Measurements from ENCODE around the gene ACSL1. TPM values are rescaled to one million over a fixed set of nuclear protein-coding genes. Genes with fewer than 3 reads are reported as not detected.

ACSL1 gene
- total and polyA plus RNA-seq, 2 experiments from 2014 or later, result 15.4 to 16.8 TPM

DNA sequence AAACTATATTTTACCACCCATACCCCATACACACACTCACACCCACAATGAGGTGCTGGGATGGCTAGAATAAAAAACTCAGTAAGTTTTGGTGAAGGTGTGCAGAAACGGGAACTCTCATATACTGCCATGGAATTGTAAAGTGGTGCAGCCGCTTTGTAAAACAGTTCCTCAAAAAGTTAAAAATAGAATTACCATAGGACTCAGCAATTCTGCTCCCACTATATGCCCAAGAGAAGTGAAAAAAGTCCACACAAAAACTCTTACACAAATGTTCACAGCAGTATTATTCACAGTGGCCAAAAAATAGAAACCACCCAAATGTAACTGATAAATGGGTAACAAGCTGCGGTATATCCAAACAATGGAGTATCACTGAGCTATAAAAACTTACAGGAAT, 98.3 kb downstream of the ACSL1 start:
- Histone ChIP-seq H2AFZ (peak overlapping the region; percentile 31; the same call in 1 of the 2 replicates), H4K20me1 (ENCODE audit: insufficient read depth) (no peaks in the 10 kb centered on the region), H3K27ac (no peak overlapping the region), H3K36me3 (ENCODE audit: low read depth) (no peaks in the 10 kb centered on the region), H3K79me2 (ENCODE audit: insufficient read depth) (peaks cover 6% of the 10 kb centered on the region; the same call in 1 of the 2 replicates), H3K9me3 (ENCODE audit: low read depth) (no peaks in the 10 kb centered on the region), H3K9me2 (ENCODE audit: insufficient read depth) (no peaks in the 10 kb centered on the region), H3F3A (ENCODE audit: insufficient read depth) (no peaks in the 10 kb centered on the region), H3K4me3 (no peak overlapping the region), H3K27me3 (replicated peaks; ENCODE audit: insufficient read depth) (no peaks in the 10 kb centered on the region), H3K4me2 (ENCODE audit: unreplicated experiment) (no peak overlapping the region), H3K9ac (no peak overlapping the region), H3K4me1 (ENCODE audit: insufficient read depth) (no peaks in the 10 kb centered on the region)
- 98% methylated on average over 3 of the region's 3 CpGs for WGBS, 2 experiments (ENCODE audit: low coverage in 1 of 2, low lambda C conversion rate in 2 of 2, missing lambda C conversion rate in 2 of 2)
- no peak for DNase-seq
- TF ChIP-seq EZH2 (IDR thresholded peaks at IDR 0.05; ENCODE audit: insufficient read depth, poor library complexity, severe bottlenecking), result no peak
- in situ Hi-C loops (cut with MboI), result no loop called here

DNA sequence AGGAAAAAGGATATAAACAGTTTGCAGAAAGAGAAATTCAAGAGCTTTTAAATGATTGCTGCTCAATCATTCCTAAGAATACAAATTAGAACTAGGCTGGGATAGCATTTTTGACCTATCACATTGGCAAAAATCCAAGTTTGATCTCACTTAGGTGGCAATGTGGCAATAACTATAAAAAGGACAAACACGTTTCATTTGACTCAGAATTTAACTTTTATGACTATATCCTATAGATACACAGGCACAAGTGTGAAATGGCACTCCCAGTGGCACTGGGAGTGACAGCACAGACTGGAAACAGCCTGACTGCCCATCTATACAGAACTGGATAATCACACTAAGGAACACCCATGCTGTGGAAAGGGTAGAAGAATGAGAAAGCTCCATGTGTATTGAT, 103.0 kb downstream of the ACSL1 start:
- 50% methylated on average over 1 of the region's 1 CpG for WGBS, 2 experiments (ENCODE audit: low coverage in 1 of 2, low lambda C conversion rate in 2 of 2, missing lambda C conversion rate in 2 of 2)
- Histone ChIP-seq H3K79me2 (ENCODE audit: insufficient read depth) (no peaks in the 10 kb centered on the region), H3K4me3 (no peak overlapping the region), H3K4me2 (ENCODE audit: unreplicated experiment) (no peak overlapping the region), H3K9me2 (ENCODE audit: insufficient read depth) (no peaks in the 10 kb centered on the region), H3K9ac (no peak overlapping the region), H3K36me3 (ENCODE audit: low read depth) (no peaks in the 10 kb centered on the region), H4K20me1 (ENCODE audit: insufficient read depth) (no peaks in the 10 kb centered on the region), H3K9me3 (ENCODE audit: low read depth) (no peaks in the 10 kb centered on the region), H3K4me1 (ENCODE audit: insufficient read depth) (no peaks in the 10 kb centered on the region), H3K27ac (no peak overlapping the region), H3K27me3 (replicated peaks; ENCODE audit: insufficient read depth) (no peaks in the 10 kb centered on the region), H3F3A (ENCODE audit: insufficient read depth) (no peaks in the 10 kb centered on the region), H2AFZ (no peak overlapping the region)
- in situ Hi-C loops (cut with MboI), result no loop called here
- DNase-seq, result no peak
- TF ChIP-seq EZH2phosphoT487 (IDR thresholded peaks at IDR 0.05; ENCODE audit: insufficient read depth, low read depth), result no peak

DNA sequence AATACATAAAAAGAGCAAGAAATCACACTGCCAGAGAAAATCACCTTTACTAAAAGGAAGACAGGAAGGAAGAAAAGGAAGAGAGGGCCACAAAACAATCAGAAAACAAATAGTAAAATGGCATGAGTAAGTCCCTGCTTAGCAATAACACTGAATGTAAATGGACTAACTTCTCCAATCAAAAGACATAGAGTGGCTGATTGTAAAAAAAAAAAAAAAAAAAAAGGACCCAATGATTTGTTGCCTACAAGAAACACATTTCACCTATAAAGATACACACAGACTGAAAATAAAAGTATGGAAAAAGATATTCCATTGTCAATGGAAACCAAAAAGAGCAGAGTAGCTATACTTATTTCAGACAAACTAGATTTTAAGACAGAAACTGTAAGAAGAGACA, 104.5 kb downstream of the ACSL1 start:
- Histone ChIP-seq H3K4me3 (no peak overlapping the region), H2AFZ (no peak overlapping the region), H3K79me2 (ENCODE audit: insufficient read depth) (no peaks in the 10 kb centered on the region), H3K27ac (no peak overlapping the region), H3K9me2 (ENCODE audit: insufficient read depth) (no peaks in the 10 kb centered on the region), H3K27me3 (replicated peaks; ENCODE audit: insufficient read depth) (no peaks in the 10 kb centered on the region), H3K36me3 (ENCODE audit: low read depth) (no peaks in the 10 kb centered on the region), H3F3A (ENCODE audit: insufficient read depth) (no peaks in the 10 kb centered on the region), H3K9ac (no peak overlapping the region), H4K20me1 (ENCODE audit: insufficient read depth) (no peaks in the 10 kb centered on the region), H3K4me1 (ENCODE audit: insufficient read depth) (no peaks in the 10 kb centered on the region), H3K9me3 (ENCODE audit: low read depth) (no peaks in the 10 kb centered on the region), H3K4me2 (ENCODE audit: unreplicated experiment) (no peak overlapping the region)
- DNase-seq, result no peak
- TF ChIP-seq EZH2 (IDR thresholded peaks at IDR 0.05; ENCODE audit: insufficient read depth, poor library complexity, severe bottlenecking) (no peak), EZH2phosphoT487 (IDR thresholded peaks at IDR 0.05; ENCODE audit: insufficient read depth, low read depth) (no peak)
- in situ Hi-C loops (cut with MboI), result no loop called here

DNA sequence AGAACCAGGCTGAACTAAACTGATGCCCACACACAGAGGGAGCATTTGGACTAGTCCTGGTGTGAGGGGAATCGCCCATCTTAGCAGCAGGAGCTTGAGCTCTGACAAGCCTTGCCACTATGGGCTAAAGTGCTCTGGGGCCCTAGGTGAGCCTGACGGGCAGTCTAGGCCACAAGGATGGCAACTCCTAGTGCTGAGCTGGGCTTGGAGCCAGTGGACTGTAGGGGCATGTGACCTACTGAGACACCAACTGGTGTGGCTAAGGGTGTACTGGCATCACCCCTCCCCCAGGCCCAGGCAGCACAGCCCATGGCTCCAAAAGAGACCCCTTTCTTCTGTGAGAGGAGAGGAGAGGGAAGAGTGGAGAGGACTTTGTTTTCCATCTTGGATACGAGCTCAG, 106.4 kb downstream of the ACSL1 start:
- Histone ChIP-seq H3K27ac (no peak overlapping the region), H2AFZ (no peak overlapping the region), H3K4me3 (no peak overlapping the region), H4K20me1 (ENCODE audit: insufficient read depth) (no peaks in the 10 kb centered on the region), H3K36me3 (ENCODE audit: low read depth) (no peaks in the 10 kb centered on the region), H3K79me2 (ENCODE audit: insufficient read depth) (no peaks in the 10 kb centered on the region), H3K9ac (no peak overlapping the region), H3K4me1 (ENCODE audit: insufficient read depth) (no peaks in the 10 kb centered on the region), H3K9me3 (ENCODE audit: low read depth) (no peaks in the 10 kb centered on the region), H3F3A (ENCODE audit: insufficient read depth) (no peaks in the 10 kb centered on the region), H3K9me2 (ENCODE audit: insufficient read depth) (no peaks in the 10 kb centered on the region), H3K4me2 (ENCODE audit: unreplicated experiment) (no peak overlapping the region), H3K27me3 (replicated peaks; ENCODE audit: insufficient read depth) (no peaks in the 10 kb centered on the region)
- DNase-seq, result no peak
- 93 to 100% methylated on average over 3 of the region's 3 CpGs for WGBS, 2 experiments (ENCODE audit: low coverage in 1 of 2, low lambda C conversion rate in 2 of 2, missing lambda C conversion rate in 2 of 2)
- no peak for TF ChIP-seq EZH2 (IDR thresholded peaks at IDR 0.05; ENCODE audit: insufficient read depth, poor library complexity, severe bottlenecking)
- no peak for TF ChIP-seq EZH2phosphoT487 (IDR thresholded peaks at IDR 0.05; ENCODE audit: insufficient read depth, low read depth)
- in situ Hi-C loops (cut with MboI), result no loop called here

DNA sequence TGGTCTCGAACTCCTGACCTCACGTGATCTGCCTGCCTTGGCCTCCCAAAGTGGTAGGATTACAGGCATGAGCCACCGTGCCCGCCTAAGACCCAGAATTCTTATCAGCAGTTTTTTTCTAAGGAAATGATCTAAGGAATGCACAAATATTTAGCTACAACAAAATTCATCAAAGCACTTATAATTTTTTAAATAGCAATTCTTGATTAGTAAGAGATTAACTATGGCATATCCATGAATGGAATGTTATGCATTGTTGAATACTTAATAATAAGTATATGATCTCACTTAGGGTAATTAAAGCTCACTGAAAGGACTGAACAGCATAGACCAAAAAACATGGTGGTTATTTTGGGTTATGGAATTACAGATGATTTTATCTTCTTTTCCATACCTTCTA, 110.2 kb downstream of the ACSL1 start:
- H3K27ac ChIP-seq, result no peak overlapping the region
- H3K4me1 ChIP-seq (ENCODE audit: insufficient read depth), result no peaks in the 10 kb centered on the region
- H3K4me3 ChIP-seq, result no peak overlapping the region
- no peaks in the 10 kb centered on the region for H3F3A ChIP-seq (ENCODE audit: insufficient read depth)
- no peaks in the 10 kb centered on the region for H3K27me3 ChIP-seq (replicated peaks; ENCODE audit: insufficient read depth)
- no peak overlapping the region for H3K4me2 ChIP-seq (ENCODE audit: unreplicated experiment)
- in situ Hi-C loops (cut with MboI), result no loop called here
- no peaks in the 10 kb centered on the region for H4K20me1 ChIP-seq (ENCODE audit: insufficient read depth)
- H2AFZ ChIP-seq, result no peak overlapping the region
- no peaks in the 10 kb centered on the region for H3K9me3 ChIP-seq (ENCODE audit: low read depth)
- H3K9me2 ChIP-seq (ENCODE audit: insufficient read depth), result no peaks in the 10 kb centered on the region
- no peaks in the 10 kb centered on the region for H3K36me3 ChIP-seq (ENCODE audit: low read depth)
- no peaks in the 10 kb centered on the region for H3K79me2 ChIP-seq (ENCODE audit: insufficient read depth)
- no peak overlapping the region for H3K9ac ChIP-seq
- DNase-seq, result no peak
- 82 to 91% methylated on average over 4 of the region's 4 CpGs for WGBS, 2 experiments (ENCODE audit: low coverage in 1 of 2, low lambda C conversion rate in 2 of 2, missing lambda C conversion rate in 2 of 2)
- TF ChIP-seq EZH2phosphoT487 (IDR thresholded peaks at IDR 0.05; ENCODE audit: insufficient read depth, low read depth) (no peak), EZH2 (IDR thresholded peaks at IDR 0.05; ENCODE audit: insufficient read depth, poor library complexity, severe bottlenecking) (no peak)
